H1 (cell line): Measurements from ENCODE around the gene MYLIP. TPM values are rescaled to one million over a fixed set of nuclear protein-coding genes. Genes with fewer than 3 reads are reported as not detected.

Experiments
- CTCF ChIA-PET: fragments of 300-600 bp; sonication (Branson Sonifier 250); formaldehyde crosslinking; loops from one replicate; lab custom pipeline; 2021; ENCODE audit not compliant: partially characterized antibody; lab: Charles Lee
- POLR2A ChIA-PET: fragments of 300-600 bp; sonication (Branson Sonifier 250); formaldehyde crosslinking; loops from one replicate; lab custom pipeline; 2021; ENCODE audit warnings: inconsistent platforms; ENCODE audit not compliant: partially characterized antibody; lab: Charles Lee
- DNase-seq, 2 experiments: peaks; one replicate each; pipeline versions ENCODE4 v3.0.0 to v3.0.0-alpha.2; 2010 to 2022; ENCODE audit warnings: low spot score in 2 of 2, low read depth in 1 of 2, mixed read lengths in 1 of 2
- FAIRE-seq: peaks from 2 replicates; lab custom pipeline; 2011; peaks lifted over from hg19 to GRCh38; lab: Jason Lieb, UNC
- H2AFZ ChIP-seq: 2 replicates; pipeline ENCODE4 v1.8.1; 2012; ENCODE audit warnings: low read length, inconsistent platforms
- H2AK5ac ChIP-seq: 2 replicates; pipeline ENCODE4 v1.6.1; 2013; ENCODE audit warnings: low read depth, low read length
- H2BK120ac ChIP-seq: replicated peaks from 2 replicates; pipeline ENCODE3; 2013; ENCODE audit warnings: low read depth, low read length, inconsistent platforms
- H2BK12ac ChIP-seq: 2 replicates; pipeline ENCODE4 v1.6.1; 2013; ENCODE audit warnings: low read depth, low read length
- H2BK15ac ChIP-seq: 2 replicates; pipeline ENCODE4 v1.6.1; 2013; ENCODE audit warnings: low read length
- H2BK20ac ChIP-seq: 2 replicates; pipeline ENCODE4 v1.6.1; 2013; ENCODE audit warnings: low read length
- H2BK5ac ChIP-seq: 2 replicates; pipeline ENCODE4 v1.6.1; 2013; ENCODE audit warnings: low read depth, low read length
- H3K14ac ChIP-seq: 2 replicates; pipeline ENCODE4 v1.6.1; 2013; ENCODE audit warnings: inconsistent platforms; ENCODE audit not compliant: insufficient read length
- H3K18ac ChIP-seq: 2 replicates; pipeline ENCODE4 v1.6.1; 2013; ENCODE audit warnings: low read length; ENCODE audit errors: extremely low read depth
- H3K23ac ChIP-seq: 2 replicates; pipeline ENCODE4 v1.6.1; 2013; ENCODE audit warnings: inconsistent platforms; ENCODE audit not compliant: insufficient read length
- H3K23me2 ChIP-seq: 2 replicates; pipeline ENCODE4 v1.6.1; 2013; ENCODE audit warnings: low read depth, low read length
- H3K27ac ChIP-seq: 2 replicates; pipeline ENCODE4 v1.6.1; 2011; ENCODE audit warnings: low read depth, low read length, inconsistent platforms
- H3K27me3 ChIP-seq, 4 experiments: replicated peaks in 1 of 4; 1 replicate in 1 of 4; 2 replicates in 3 of 4; pipeline versions ENCODE4 v1.6.1 to v1.8.1; 2011 to 2013; ENCODE audit warnings: low read length in 3 of 4, mild to moderate bottlenecking in 3 of 4, inconsistent platforms in 2 of 4, mixed read lengths in 2 of 4, moderate library complexity in 1 of 4; ENCODE audit not compliant: control insufficient read depth in 3 of 4, insufficient read depth in 3 of 4; ENCODE audit errors: extremely low read depth in 1 of 4
- H3K36me3 ChIP-seq, 4 experiments: 2 replicates each; pipeline versions ENCODE4 v1.6.1 to v1.8.1; 2011 to 2013; ENCODE audit warnings: mild to moderate bottlenecking in 4 of 4, low read length in 3 of 4, moderate library complexity in 2 of 4, control low read depth in 1 of 4, inconsistent platforms in 1 of 4; ENCODE audit not compliant: insufficient read depth in 4 of 4, control insufficient read depth in 2 of 4
- H3K4ac ChIP-seq: replicated peaks from 2 replicates; pipeline ENCODE3; 2013; ENCODE audit warnings: low read length, low read depth, mixed read lengths, inconsistent platforms; ENCODE audit not compliant: insufficient read length
- H3K4me1 ChIP-seq, 4 experiments: replicated peaks in 1 of 4; 1 replicate in 1 of 4; 2 replicates in 3 of 4; pipeline versions ENCODE4 v1.6.1 to v1.8.1; 2011 to 2013; ENCODE audit warnings: low read length in 3 of 4, inconsistent platforms in 2 of 4, mixed read lengths in 1 of 4; ENCODE audit not compliant: insufficient read depth in 4 of 4, control insufficient read depth in 3 of 4
- H3K4me2 ChIP-seq, 2 experiments: 2 replicates each; pipeline versions ENCODE4 v1.6.1 to v1.8.1; 2011 to 2013; ENCODE audit warnings: low read depth in 2 of 2, low read length in 2 of 2, control low read depth in 1 of 2, inconsistent platforms in 1 of 2, mild to moderate bottlenecking in 1 of 2; ENCODE audit not compliant: insufficient read depth in 1 of 2
- H3K4me3 ChIP-seq, 4 experiments: fragments of 200-600, 300-600 bp in 1 of 4; sonication (generic), shearing (Covaris generic), sonication (Bioruptor Twin) in 1 of 4; 2 replicates each; pipeline versions ENCODE4 v1.5.1 to v1.8.1; 2011 to 2016; ENCODE audit warnings: low read length in 4 of 4, low read depth in 3 of 4, control low read depth in 2 of 4, inconsistent platforms in 2 of 4, mild to moderate bottlenecking in 2 of 4, mixed read lengths in 1 of 4, moderate library complexity in 1 of 4; ENCODE audit not compliant: insufficient read depth in 2 of 4; ENCODE audit errors: extremely low read depth in 1 of 4
- H3K56ac ChIP-seq: replicated peaks from 2 replicates; pipeline ENCODE3; 2013; ENCODE audit warnings: low read depth, mild to moderate bottlenecking, mixed read lengths, low read length, inconsistent platforms; ENCODE audit not compliant: insufficient read length
- H3K79me1 ChIP-seq: 2 replicates; pipeline ENCODE4 v1.6.1; 2013; ENCODE audit warnings: low read depth, low read length, control low read depth
- H3K79me2 ChIP-seq, 2 experiments: 2 replicates each; pipeline versions ENCODE4 v1.6.1 to v1.8.1; 2012 to 2013; ENCODE audit warnings: low read length in 2 of 2, mild to moderate bottlenecking in 2 of 2, inconsistent platforms in 1 of 2; ENCODE audit not compliant: insufficient read depth in 2 of 2, control insufficient read depth in 1 of 2
- H3K9ac ChIP-seq, 4 experiments: replicated peaks in 1 of 4; 1 replicate in 1 of 4; 2 replicates in 3 of 4; pipeline versions ENCODE4 v1.6.1 to v1.8.1; 2011 to 2013; ENCODE audit warnings: low read depth in 3 of 4, low read length in 3 of 4, control low read depth in 2 of 4, mild to moderate bottlenecking in 2 of 4, moderate library complexity in 2 of 4, inconsistent platforms in 1 of 4; ENCODE audit errors: extremely low read depth in 1 of 4
- H3K9me3 ChIP-seq, 2 experiments: 2 replicates each; pipeline versions ENCODE4 v1.6.1 to v1.8.1; 2012 to 2013; ENCODE audit warnings: mild to moderate bottlenecking in 2 of 2, moderate library complexity in 2 of 2, control low read depth in 1 of 2, inconsistent platforms in 1 of 2, low read depth in 1 of 2, low read length in 1 of 2, mixed read lengths in 1 of 2; ENCODE audit not compliant: insufficient read depth in 2 of 2
- H4K20me1 ChIP-seq, 2 experiments: replicated peaks in 1 of 2; 2 replicates each; pipeline versions ENCODE3 to v1.8.1; 2011 to 2013; ENCODE audit warnings: inconsistent platforms in 2 of 2, low read length in 2 of 2, mild to moderate bottlenecking in 1 of 2; ENCODE audit not compliant: insufficient read depth in 2 of 2, control insufficient read depth in 1 of 2
- H4K5ac ChIP-seq: 2 replicates; pipeline ENCODE4 v1.6.1; 2013; ENCODE audit warnings: low read length, low read depth, mixed read lengths, inconsistent platforms; ENCODE audit not compliant: insufficient read length
- H4K8ac ChIP-seq: 2 replicates; pipeline ENCODE4 v1.8.0; 2013; ENCODE audit warnings: mild to moderate bottlenecking, moderate library complexity, low read length, inconsistent platforms; ENCODE audit not compliant: insufficient read depth; ENCODE audit errors: extremely low read depth
- H4K91ac ChIP-seq: replicated peaks from 2 replicates; pipeline ENCODE3; 2013; ENCODE audit warnings: low read length, mixed read lengths, inconsistent platforms; ENCODE audit not compliant: insufficient read length
- EZH2 ChIP-seq: fragments of 200-600 bp; sonication (generic); IDR thresholded peaks from 2 replicates; pipeline ENCODE4 v1.7.1; 2012; ENCODE audit warnings: low read depth, mild to moderate bottlenecking, moderate library complexity, low read length, inconsistent platforms; ENCODE audit not compliant: severe bottlenecking
- WGBS, 2 experiments: shearing (Covaris generic) in 1 of 2; methylation state at CpG; one replicate each; pipeline versions ENCODE4 v1.1.6 to v1.1.7; 2013 to 2015; ENCODE audit warnings: low lambda C conversion rate in 2 of 2, mixed read lengths in 2 of 2, inconsistent platforms in 1 of 2, low coverage in 1 of 2, missing lambda C conversion rate in 1 of 2; ENCODE audit not compliant: insufficient replicate concordance in 2 of 2, insufficient coverage in 1 of 2, insufficient read length in 1 of 2; ENCODE audit errors: extremely low coverage in 1 of 2, missing lambda C conversion rate in 1 of 2; 5-methylcytosine and 5-hydroxymethylcytosine counted together
- polyA plus RNA-seq, 7 experiments: library from polyadenylated mRNA; depleted of rRNA in 3 of 7; stranded (reverse) in 5 of 7; unstranded in 2 of 7; fragments of >200 nt in 5 of 7; fragments of 200-250 nt in 2 of 7; gene quantifications; 1 replicate in 5 of 7; 2 replicates in 1 of 7; 4 replicates in 1 of 7; pipeline versions ENCODE4 v1.2.1 to v1.2.3, GENCODE V29; 2011 to 2013; ENCODE audit warnings: missing spikeins in 2 of 7, mixed read lengths in 2 of 7
- total RNA-seq: library from RNA; stranded (reverse); fragmentation: NEBNext Ultra II Directional; extraction: Animal tissue kit (Norgen Biotek cat#: 25700); gene quantifications from 2 replicates; pipeline ENCODE4 v1.2.1, GENCODE V29; 2021

MYLIP gene
- total and polyA plus RNA-seq, 2 of the 8 experiments (the other 6 are each of a cell fraction or from before 2014, with no cell fraction given): 21.1 to 26.9 TPM

GRCh38 chr6:16179063-16179462 lies 50.2 kb downstream of the MYLIP start:
- H2BK120ac ChIP-seq: no peak overlapping the region
- H4K5ac ChIP-seq: no peak overlapping the region
- H3K4me3 ChIP-seq: no peak overlapping the region
- no peak overlapping the region for H3K9ac ChIP-seq
- H3K23ac ChIP-seq: no peak overlapping the region
- H4K20me1 ChIP-seq: no peaks in the 10 kb centered on the region
- H2BK20ac ChIP-seq: no peak overlapping the region
- H2AK5ac ChIP-seq: no peak overlapping the region
- no peak overlapping the region for H2BK15ac ChIP-seq
- H3K4me1 ChIP-seq: peaks cover 0 to 9% (median 3%) of the 10 kb centered on the region in 4 experiments; a peak in 5 of 7 replicates
- DNase-seq: no peak
- H3K79me1 ChIP-seq: no peaks in the 10 kb centered on the region
- H4K91ac ChIP-seq: no peak overlapping the region
- H4K8ac ChIP-seq: no peak overlapping the region
- no peak overlapping the region for H2AFZ ChIP-seq
- H3K4me2 ChIP-seq: no peak overlapping the region
- no peak overlapping the region for H3K4ac ChIP-seq
- no peak overlapping the region for H3K27ac ChIP-seq
- H3K27me3 ChIP-seq: no peaks in the 10 kb centered on the region
- H3K14ac ChIP-seq: no peak overlapping the region
- TF ChIP-seq EZH2: no peak
- TF ChIP-seq, all 59 proteins: peak for 0
- Histone ChIP-seq H3K18ac (no peak overlapping the region), H3K9me3 (no peaks in the 10 kb centered on the region; a peak in 1 of 4 replicates), H3K36me3 (no peaks in the 10 kb centered on the region), H3K79me2 (no peaks in the 10 kb centered on the region), H3K23me2 (no peaks in the 10 kb centered on the region), H3K56ac (no peak overlapping the region), H2BK5ac (no peak overlapping the region), H2BK12ac (no peak overlapping the region)
- CTCF ChIA-PET: interaction anchor here (0.6 to 1.4 kb wide), 3 partner anchors 20 to 488 kb away, joined by 3 read pairs; no protein-coding TSS in a partner anchor
- FAIRE-seq: no peak
- 92% methylated on average over 2 of the region's 2 CpGs; no CpG with 5 or more reads in 1 of the 2 experiments for WGBS, 2 experiments
- POLR2A ChIA-PET: no interaction called here
